Small intestine (tissue), 7 donors: ENCODE measurements around the gene SP5. TPM values are rescaled to one million over a fixed set of nuclear protein-coding genes. Genes with fewer than 3 reads are reported as not detected.
A peak's percentile ranks its signal among the peaks of the same experiment; 100 is the strongest.

Source experiments
- DNase-seq, 2 donors: peaks; one replicate each; pipeline versions ENCODE4 v3.0.0 to v3.0.0-alpha.2; 2013
- FAIRE-seq: peaks from 2 replicates; lab custom pipeline; 2012; peaks lifted over from hg19 to GRCh38; lab: Jason Lieb, UNC
- H3K27ac ChIP-seq, 3 donors: one replicate each; pipeline ENCODE4 v1.5.1; 2013; ENCODE audit warnings: low read length in 2 of 3, mild to moderate bottlenecking in 2 of 3, control low read depth in 1 of 3, inconsistent platforms in 1 of 3, low read depth in 1 of 3, moderate library complexity in 1 of 3
- H3K27me3 ChIP-seq, 3 donors: one replicate each; pipeline ENCODE4 v1.6.1; 2013; ENCODE audit warnings: low read length in 3 of 3, inconsistent platforms in 1 of 3; ENCODE audit not compliant: control insufficient read depth in 3 of 3, insufficient read depth in 3 of 3
- H3K36me3 ChIP-seq, 3 donors: one replicate each; pipeline ENCODE4 v1.6.1; 2013; ENCODE audit warnings: low read length in 3 of 3, inconsistent platforms in 1 of 3, low read depth in 1 of 3, mild to moderate bottlenecking in 1 of 3, moderate library complexity in 1 of 3; ENCODE audit not compliant: control insufficient read depth in 3 of 3, insufficient read depth in 2 of 3
- H3K4me1 ChIP-seq, 3 donors: one replicate each; pipeline ENCODE4 v1.6.1; 2013; ENCODE audit warnings: low read length in 2 of 3, inconsistent platforms in 1 of 3, low read depth in 1 of 3, mild to moderate bottlenecking in 1 of 3, moderate library complexity in 1 of 3; ENCODE audit not compliant: control insufficient read depth in 3 of 3, insufficient read depth in 2 of 3
- H3K4me3 ChIP-seq, 3 donors: one replicate each; pipeline ENCODE4 v1.5.1; 2013; ENCODE audit warnings: low read length in 3 of 3, control low read depth in 1 of 3, inconsistent platforms in 1 of 3, low read depth in 1 of 3, mild to moderate bottlenecking in 1 of 3, moderate library complexity in 1 of 3
- H3K9me3 ChIP-seq, 2 donors: one replicate each; pipeline ENCODE4 v1.6.1; 2013; ENCODE audit warnings: low read depth in 1 of 2, low read length in 1 of 2; ENCODE audit not compliant: control insufficient read depth in 2 of 2, insufficient read depth in 1 of 2
- WGBS, 3 donors: extraction: QIAGEN DNeasy Blood & Tissue Kit; methylation state at CpG; one replicate each; pipeline ENCODE4 v1.1.7; 2013; 5-methylcytosine and 5-hydroxymethylcytosine counted together
- polyA plus RNA-seq, 4 donors: library from polyadenylated mRNA; stranded (reverse) in 3 of 4; unstranded in 1 of 4; fragments of 200-250 nt in 3 of 4; fragments of 120-200 nt in 1 of 4; gene quantifications; one replicate each; pipeline versions ENCODE4 v1.2.1 to v1.2.3, GENCODE V29; 2013
- donor health status: healthy with polysubstance abuse.
- donor health status: control.
- donor health status: control.
- donor health status: Bipolar disorder and iron deficiency.
- donor health status: healthy.

SP5 gene
- polyA plus RNA-seq, 4 donors, result 0.54 to 5.9 (median 1.1) TPM

- H3K27ac ChIP-seq, result no peak overlapping the region
- H3K4me1 ChIP-seq, result peaks cover 0 to 3% (median 0%) of the 10 kb centered on the region in 3 donors
- DNase-seq, result no peak
- no peak overlapping the region for H3K4me3 ChIP-seq
- no peaks in the 10 kb centered on the region for H3K27me3 ChIP-seq
- FAIRE-seq, result no peak
- H3K9me3 ChIP-seq, result no peaks in the 10 kb centered on the region
- WGBS, 3 donors, result 63 to 88% (median 84%) methylated on average over 2 of the region's 2 CpGs
- no peaks in the 10 kb centered on the region for H3K36me3 ChIP-seq
These were observed 34.8 kb upstream of the SP5 start for GRCh38 chr2:170680172-170680941.

- WGBS, 3 donors, result 75 to 88% (median 84%) methylated on average over 1 of the region's 1 CpG
- DNase-seq (no peak), FAIRE-seq (no peak)
- H3K27me3 ChIP-seq, result no peaks in the 10 kb centered on the region
- H3K27ac ChIP-seq, result no peak overlapping the region
- H3K36me3 ChIP-seq, result no peaks in the 10 kb centered on the region
- H3K9me3 ChIP-seq, result no peaks in the 10 kb centered on the region
- peaks cover 0 to 3% (median 0%) of the 10 kb centered on the region in 3 donors for H3K4me1 ChIP-seq
- no peak overlapping the region for H3K4me3 ChIP-seq
These were observed 33.8 kb upstream of the SP5 start for GRCh38 chr2:170681311-170681710.

- Histone ChIP-seq H3K4me1 (no peaks in the 10 kb centered on the region), H3K36me3 (no peaks in the 10 kb centered on the region), H3K4me3 (no peak overlapping the region), H3K27me3 (no peaks in the 10 kb centered on the region), H3K27ac (no peak overlapping the region), H3K9me3 (no peaks in the 10 kb centered on the region)
- DNase-seq (no peak), FAIRE-seq (no peak)
- 46 to 70% (median 66%) methylated on average over 4 of the region's 4 CpGs for WGBS, 3 donors
These were observed 29.5 kb upstream of the SP5 start for GRCh38 chr2:170685591-170685990.

GRCh38 chr2:170689481-170689880 is 25.7 kb upstream of the SP5 start:
- WGBS, 3 donors, result 12 to 61% (median 46%) methylated on average over 5 of the region's 5 CpGs
- H3K4me3 ChIP-seq, result no peak overlapping the region
- no peaks in the 10 kb centered on the region for H3K4me1 ChIP-seq
- no peaks in the 10 kb centered on the region for H3K9me3 ChIP-seq
- no peak overlapping the region for H3K27ac ChIP-seq
- H3K27me3 ChIP-seq, result no peaks in the 10 kb centered on the region
- no peaks in the 10 kb centered on the region for H3K36me3 ChIP-seq
- DNase-seq (peak in 1 of 2 donors; percentile 64), FAIRE-seq (no peak)

- Histone ChIP-seq H3K36me3 (no peaks in the 10 kb centered on the region), H3K4me1 (no peaks in the 10 kb centered on the region), H3K4me3 (no peak overlapping the region), H3K9me3 (no peaks in the 10 kb centered on the region), H3K27ac (no peak overlapping the region), H3K27me3 (no peaks in the 10 kb centered on the region)
- FAIRE-seq, result no peak
- no peak for DNase-seq
- 79 to 90% (median 87%) methylated on average over 8 of the region's 8 CpGs for WGBS, 3 donors
These were observed 24.5 kb upstream of the SP5 start for GRCh38 chr2:170690640-170691039.

GRCh38 chr2:170694316-170694715 is 20.8 kb upstream of the SP5 start:
- WGBS, 3 donors, result 86 to 93% (median 89%) methylated on average over 11 of the region's 11 CpGs

GRCh38 chr2:170695521-170696410 is 19.4 kb upstream of the SP5 start:
- no peak for DNase-seq
- no peak overlapping the region for H3K4me3 ChIP-seq
- 35 to 61% (median 52%) methylated on average over 6 of the region's 6 CpGs for WGBS, 3 donors
- no peak for FAIRE-seq
- H3K27me3 ChIP-seq, result peaks cover 0 to 2% (median 0%) of the 10 kb centered on the region in 3 donors
- H3K36me3 ChIP-seq, result no peaks in the 10 kb centered on the region
- H3K27ac ChIP-seq, result no peak overlapping the region
- H3K4me1 ChIP-seq, result no peaks in the 10 kb centered on the region
- H3K9me3 ChIP-seq, result no peaks in the 10 kb centered on the region

More at GRCh38 chr2:170694316-170694715, 20.8 kb upstream of the SP5 start:
- Histone ChIP-seq H3K36me3 (no peaks in the 10 kb centered on the region), H3K27me3 (peaks cover 0 to 2% (median 0%) of the 10 kb centered on the region in 3 donors), H3K27ac (no peak overlapping the region), H3K4me1 (no peaks in the 10 kb centered on the region), H3K4me3 (no peak overlapping the region), H3K9me3 (no peaks in the 10 kb centered on the region)
- DNase-seq (no peak), FAIRE-seq (no peak)

- Histone ChIP-seq H3K4me3 (no peak overlapping the region), H3K9me3 (no peaks in the 10 kb centered on the region), H3K36me3 (no peaks in the 10 kb centered on the region), H3K4me1 (no peaks in the 10 kb centered on the region), H3K27ac (no peak overlapping the region), H3K27me3 (peaks cover 0 to 2% (median 0%) of the 10 kb centered on the region in 3 donors)
- FAIRE-seq (no peak), DNase-seq (no peak)
- WGBS, 3 donors, result 85 to 91% (median 86%) methylated on average over 3 of the region's 3 CpGs
These were observed 18.2 kb upstream of the SP5 start for GRCh38 chr2:170696948-170697347.
